NK-92 (cell line): ENCODE results near the gene TEAD1.
"Not testable (repeated sequence)": the region's sequence is repeated elsewhere in the genome, so short reads cannot be mapped to it uniquely, and the experiment has no call there.

ENCODE experiments used
- DNase-seq: peaks from one replicate; lab custom pipeline; 2025; ENCODE audit not compliant: unreplicated experiment; lab: John Stamatoyannopoulos, UW

TEAD1 gene

DNA sequence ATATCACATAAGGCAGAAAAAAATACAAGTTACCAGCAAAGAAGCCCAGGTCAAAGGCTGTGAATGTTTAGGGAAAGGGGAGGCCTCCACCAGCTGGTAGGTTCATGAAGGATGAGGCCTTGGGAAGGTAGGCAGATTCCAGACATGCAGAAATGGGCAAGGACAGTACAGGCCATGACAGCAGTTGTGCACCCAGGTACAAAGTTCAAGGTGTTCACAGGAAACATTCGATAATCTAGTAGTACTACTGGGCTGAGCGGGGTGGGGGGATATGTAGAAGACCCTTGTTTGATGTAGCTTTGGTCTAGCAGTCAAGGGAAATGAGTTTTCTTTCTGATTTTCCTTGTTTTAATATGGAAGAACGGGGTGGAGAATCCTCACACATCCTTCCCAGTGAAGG is 182.1 kb downstream of the TEAD1 start:
- DNase-seq, result no peak

DNA sequence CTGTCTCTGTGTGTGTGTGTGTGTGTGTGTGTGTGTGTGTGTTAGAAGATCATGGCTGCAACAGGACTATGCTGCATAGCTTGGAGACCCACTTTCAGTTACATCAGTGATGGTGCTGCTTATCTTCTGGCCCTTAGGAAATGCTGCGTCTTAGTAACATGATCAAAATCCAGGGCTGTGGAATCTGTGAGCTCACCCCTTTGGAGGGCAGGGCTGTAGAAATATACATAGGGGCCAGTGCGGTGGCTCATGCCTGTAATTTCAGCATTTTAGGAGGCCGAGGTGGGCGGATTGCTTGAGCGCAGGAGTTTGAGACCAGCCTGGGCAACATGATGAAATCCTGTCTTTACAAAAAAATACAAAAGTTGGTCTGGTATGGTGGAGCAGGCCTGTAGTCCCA is 183.4 kb downstream of the TEAD1 start:
- no peak for DNase-seq

DNA sequence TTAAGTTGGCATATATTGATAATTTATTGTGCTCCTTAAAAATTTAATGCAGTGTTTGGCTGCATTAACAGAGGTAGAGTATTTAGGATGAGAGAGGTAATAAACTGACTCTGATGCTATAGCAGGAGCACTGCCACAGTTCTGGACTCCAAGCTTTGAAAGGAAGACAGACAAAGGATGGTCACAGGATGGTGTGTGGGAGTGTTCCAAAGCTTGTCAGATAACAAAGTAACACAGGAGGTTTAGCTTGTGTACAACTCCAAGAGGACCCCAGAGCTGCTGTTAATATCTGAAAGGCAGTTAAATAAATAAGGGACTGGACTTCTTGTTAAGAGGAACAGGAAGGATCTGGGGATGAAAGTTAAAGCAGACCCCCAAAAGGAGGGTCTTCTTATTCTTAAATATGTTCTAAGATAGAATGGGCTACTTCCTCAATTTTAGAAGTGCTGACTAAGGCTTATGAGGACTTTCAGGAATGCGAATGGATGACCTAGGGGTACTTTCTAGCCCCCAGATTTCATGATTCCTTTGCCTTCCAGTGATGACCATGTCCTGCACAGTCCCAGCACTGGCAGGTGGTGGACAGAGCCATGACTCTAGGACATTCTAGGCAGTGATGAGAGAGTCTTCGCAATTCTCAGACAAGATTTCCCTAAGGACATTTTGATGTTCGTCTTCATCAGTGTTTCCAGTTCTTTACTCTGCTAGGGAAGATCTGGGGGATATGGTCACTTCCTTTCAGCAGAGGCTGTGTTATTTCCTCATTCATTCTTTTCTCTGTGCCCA is 185.8 kb downstream of the TEAD1 start:
- no peak for DNase-seq

- DNase-seq, result no peak
Observed at GRCh38 chr11:12860827-12861226, 186.6 kb downstream of the TEAD1 start.

DNA sequence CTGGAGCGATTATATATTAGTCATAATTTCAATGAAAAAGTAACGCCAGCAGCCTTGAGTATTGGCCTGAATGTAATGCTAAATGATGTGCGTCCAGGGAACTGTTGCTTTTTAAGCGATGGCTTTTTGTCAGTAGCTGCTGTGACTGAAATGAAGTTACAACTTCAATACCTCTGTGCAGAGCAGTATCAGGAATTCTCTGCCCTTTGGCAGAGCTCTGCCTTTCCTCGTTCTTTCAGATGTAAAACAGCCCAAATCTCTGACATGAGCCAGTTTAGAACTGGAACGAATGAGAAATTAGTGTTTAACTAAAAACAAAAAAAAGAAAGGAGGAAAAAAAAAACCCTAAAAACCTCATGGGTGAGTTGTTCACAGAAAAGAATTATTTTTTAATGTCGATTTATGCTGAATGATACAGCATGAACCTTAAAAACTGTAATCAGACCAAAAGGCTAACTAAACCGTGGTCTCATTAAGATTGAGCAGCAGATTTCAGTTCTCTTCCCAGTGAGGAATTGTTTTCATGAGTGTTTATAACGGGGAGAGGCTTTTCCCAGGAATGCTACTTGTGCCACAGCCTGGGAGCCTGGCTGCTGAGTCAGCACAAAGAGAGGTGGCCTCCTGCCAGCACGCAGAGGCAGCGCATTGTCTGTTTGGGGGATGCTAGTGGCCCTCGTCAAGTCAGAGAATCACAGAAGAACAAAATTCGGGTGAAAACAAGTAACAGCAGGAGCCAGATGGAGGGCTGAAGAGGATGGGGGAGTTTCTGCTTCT is 188.7 kb downstream of the TEAD1 start:
- no peak for DNase-seq

DNA sequence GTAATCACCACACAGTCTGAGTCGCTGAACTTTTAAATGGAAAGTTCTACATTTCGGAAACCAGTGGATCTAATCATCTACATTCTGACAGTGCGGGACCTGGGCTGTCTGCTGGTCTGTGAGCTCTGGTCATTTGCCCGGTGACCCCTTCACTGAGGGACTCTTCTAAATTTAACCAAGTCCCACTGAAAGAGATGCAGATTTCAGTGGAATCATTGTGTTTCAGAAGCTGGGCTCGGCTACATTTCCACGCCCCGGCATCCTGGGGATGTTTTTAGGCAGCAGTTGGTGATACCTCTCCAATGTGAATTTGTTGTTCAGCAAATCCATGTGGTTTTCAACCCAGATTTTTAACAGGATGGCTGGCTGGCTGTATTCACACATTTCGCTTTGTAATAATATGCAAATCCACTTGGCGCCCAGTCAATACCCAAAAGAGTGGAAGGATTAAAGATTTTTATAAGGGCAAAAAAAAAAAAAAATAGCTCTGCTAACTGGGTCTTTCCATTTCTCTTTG is 189.4 kb downstream of the TEAD1 start:
- DNase-seq, result no peak

DNA sequence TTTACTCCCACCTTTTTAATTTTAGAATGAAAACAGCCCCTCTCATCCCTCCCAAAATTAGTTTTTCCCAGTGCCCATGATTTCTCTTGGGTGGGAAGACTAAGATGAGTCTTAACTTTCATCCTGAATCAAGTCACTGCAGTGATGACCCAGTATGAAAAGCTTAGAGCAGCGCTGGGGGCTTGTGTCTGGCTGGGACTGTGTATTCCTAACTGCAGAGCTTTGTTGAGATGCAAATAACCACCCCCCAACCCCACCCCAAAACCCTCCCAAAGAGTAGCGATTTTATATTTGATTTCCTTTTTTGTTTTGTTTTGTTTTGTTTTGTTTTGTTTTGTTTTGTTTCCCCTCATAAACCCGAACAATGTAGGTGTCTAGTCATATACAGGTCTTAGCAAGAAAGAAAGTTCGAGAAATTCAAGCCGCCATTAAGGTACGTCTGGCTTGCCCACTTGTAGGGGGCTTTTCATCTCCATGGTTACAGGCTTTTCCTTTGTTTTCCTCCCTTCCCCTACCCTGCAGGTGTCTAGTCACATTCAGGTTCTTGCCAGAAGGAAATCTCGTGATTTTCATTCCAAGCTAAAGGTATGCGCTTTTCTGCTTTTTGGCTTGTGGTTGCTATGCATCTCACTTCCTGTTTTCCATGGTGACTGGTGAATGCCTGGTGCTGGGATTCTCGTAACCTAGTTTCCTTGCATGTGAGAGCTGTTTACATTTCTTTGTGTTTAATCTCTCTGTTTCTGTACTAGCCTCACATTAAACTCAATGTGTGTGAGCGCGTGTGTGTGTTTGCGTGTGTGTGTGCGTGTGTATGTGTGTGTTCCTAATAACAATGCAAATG is 190.3 kb downstream of the TEAD1 start:
- DNase-seq, result no peak

- no peak for DNase-seq
Observed at GRCh38 chr11:12865863-12866595, 191.8 kb downstream of the TEAD1 start.

DNA sequence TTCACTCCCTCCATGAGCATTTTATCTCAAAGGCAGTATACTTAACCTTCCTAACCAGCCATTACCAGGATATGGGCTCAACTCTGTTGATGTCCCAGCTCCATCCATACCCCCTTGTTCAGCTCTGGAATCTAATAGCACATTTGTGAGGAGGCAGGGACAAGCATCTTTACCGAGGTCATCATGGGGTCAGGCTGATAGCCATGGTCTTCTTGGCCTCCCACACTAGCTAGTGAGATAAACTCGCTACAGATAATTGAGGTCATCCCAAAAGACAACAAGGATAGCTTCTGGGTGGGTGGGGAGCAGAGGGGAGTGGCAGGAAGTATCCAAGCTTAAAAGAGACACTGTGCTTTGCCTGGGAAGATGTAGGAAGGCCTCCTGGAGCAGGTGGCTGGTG is 193.3 kb downstream of the TEAD1 start:
- DNase-seq, result no peak

GRCh38 chr11:12868315-12869073 is 194.3 kb downstream of the TEAD1 start:
- DNase-seq, result no peak

DNA sequence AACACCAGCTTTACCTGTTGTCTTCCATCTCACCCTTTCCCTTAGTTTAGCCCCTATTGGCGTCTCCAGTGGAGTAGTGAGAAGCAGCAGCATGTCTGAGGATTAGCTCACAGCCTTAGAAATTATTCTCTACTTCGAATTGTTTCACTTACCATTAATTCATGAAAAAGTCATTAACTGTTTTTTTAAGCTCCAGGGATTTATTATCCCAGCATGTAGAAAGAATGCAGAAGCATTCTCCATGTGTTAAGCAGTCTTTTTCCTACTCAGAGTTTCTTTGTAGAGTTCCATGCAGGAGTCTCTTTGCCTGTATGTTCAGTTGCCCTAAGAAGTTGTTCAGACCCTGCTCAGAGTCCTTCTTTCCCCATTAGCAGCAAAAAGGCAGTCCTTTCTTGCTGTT is 197.0 kb downstream of the TEAD1 start:
- DNase-seq, result no peak

DNA sequence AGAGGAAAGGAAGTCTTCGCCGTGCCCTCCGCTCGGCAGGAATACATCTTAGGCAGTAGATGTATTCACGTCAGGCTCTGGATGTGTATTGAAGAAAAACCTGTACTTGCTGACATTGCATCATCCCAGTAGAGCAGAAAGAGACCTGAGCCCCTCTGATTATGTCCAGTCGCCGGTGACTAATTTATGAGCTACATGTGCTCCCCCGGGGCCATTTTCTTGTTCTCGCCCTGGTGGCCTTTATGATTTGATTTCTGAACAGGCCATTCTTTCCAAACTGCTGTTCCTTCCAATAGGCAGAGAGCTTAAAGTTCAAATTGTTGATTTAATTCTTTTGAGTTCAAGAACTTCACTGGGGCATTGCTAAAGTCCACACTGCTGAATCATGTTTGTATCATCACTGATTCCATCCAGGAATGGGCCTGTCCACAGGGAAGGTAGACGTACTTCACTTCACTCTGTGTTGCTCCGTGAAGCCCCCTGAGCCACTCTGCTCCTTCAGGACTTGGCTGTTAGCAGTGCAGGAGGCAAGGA is 197.6 kb downstream of the TEAD1 start:
- no peak for DNase-seq

DNA sequence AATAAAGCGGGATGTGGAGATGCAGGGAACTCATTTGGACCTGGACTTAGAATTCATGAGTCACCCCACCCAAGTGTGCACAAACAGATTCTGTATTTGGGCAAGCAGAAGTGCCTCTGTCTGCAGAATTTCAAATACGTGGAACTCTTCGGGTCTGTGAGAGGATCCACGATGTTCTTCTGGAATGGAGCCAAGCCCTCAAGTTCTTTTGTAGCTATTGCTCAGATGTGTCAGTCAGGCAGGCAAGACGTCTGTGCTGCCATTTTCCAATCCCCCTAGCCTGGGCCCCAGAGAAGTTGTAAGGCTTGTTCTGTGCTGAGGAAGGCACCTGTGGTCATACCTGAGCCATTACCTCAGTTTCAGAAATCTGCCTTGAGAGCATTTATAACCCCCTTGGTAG is 202.1 kb downstream of the TEAD1 start:
- DNase-seq, result no peak

DNA sequence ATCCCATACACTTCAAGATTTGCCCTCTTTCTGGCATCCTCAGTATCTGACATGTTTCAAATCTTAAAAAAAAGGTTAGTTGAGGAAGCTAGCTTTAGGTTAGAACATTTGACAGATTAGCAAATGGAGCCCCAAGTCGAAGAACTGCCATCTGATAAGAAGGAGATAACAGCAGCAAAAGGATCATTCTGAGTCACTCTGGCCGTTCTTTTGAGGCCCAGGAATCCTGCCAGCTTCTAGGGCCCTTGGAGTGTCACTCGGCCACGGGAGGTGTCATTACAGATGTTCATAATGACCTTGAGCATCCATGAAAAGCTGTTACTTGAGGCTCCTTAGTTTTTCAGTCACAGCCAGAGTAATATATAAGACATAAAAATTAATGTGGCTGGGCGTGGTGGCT is 202.8 kb downstream of the TEAD1 start:
- DNase-seq, result no peak

DNA sequence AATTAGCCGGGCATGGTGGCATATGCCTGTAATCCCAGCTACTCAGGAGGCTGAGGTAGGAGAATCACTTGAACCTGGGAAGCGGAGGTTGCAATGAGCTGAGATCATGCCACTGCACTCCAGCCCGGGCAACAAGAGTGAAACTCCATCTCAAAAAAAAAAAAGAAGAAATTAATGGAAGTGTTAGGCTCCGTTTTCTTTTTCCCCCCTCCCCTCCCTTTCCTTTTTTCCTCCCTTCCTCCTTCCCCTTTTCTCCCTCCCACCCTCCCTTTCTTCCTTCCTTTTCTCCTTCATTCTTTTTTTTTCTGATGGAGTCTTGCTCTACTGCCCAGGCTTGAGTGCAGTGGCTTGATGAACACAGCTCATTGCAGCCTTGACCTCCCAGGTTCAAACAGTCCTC is 203.3 kb downstream of the TEAD1 start:
- not testable (repeated sequence) for DNase-seq

- DNase-seq, result no peak
Observed at GRCh38 chr11:12880327-12880726, 206.1 kb downstream of the TEAD1 start.

- DNase-seq, result no peak
Observed at GRCh38 chr11:12882670-12883069, 208.4 kb downstream of the TEAD1 start.

DNA sequence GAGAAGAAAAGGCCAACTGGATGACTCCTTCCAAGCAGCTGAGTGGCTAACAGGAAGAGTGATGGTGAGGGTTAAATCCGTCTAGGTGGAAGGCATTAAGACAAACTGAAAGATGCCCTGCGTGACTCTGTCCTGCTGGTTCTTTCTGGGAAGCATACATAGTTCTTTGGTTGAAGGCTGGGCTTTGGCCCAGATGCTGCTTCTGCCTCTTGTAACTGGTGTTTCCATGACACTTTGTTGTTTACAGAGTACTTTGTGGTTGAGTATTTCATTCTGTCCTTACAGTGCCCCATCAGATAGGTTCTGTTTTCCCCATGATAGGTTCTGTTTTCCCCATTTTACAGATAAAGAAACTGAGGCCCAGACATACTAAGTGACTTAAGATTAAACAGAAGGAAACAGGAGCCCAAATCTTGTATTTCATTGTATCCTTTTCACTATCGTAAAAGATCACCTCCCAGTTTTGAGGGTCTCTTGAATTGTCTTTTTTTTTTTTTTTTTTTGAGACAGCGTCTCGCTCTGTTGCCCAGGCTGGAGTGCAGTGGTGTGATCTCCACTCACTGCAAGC is 210.6 kb downstream of the TEAD1 start:
- no peak for DNase-seq

- DNase-seq, result no peak
Observed at GRCh38 chr11:12885717-12886239, 211.6 kb downstream of the TEAD1 start.
